ENCODE results near the gene PDZRN4.

Gene PDZRN4

DNA sequence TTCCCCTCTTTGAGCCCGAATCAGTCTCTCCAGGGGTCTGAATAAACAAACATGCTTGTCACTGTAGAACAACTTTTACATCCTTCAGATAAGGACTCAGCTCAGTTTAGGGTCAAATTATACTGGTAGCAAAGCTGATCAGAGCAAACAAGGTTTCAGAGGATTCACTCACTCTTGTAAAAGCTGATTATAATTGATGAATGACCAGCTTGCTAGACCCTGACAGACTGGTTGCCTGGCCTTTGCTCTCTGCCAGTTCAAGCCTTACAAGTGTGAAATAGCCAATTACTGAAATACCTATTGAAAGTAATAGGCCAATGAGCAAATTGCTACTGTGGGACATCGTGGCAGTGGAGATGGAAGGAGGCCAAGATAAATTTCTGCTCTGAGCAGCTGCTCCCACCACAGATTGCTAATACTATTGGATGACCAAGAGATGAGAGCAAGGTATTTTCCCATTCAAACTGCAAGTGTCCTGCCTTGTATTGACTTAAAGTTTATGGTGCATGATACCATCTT is 177.6 kb downstream of the PDZRN4 start:
- DNase-seq: no peak

DNA sequence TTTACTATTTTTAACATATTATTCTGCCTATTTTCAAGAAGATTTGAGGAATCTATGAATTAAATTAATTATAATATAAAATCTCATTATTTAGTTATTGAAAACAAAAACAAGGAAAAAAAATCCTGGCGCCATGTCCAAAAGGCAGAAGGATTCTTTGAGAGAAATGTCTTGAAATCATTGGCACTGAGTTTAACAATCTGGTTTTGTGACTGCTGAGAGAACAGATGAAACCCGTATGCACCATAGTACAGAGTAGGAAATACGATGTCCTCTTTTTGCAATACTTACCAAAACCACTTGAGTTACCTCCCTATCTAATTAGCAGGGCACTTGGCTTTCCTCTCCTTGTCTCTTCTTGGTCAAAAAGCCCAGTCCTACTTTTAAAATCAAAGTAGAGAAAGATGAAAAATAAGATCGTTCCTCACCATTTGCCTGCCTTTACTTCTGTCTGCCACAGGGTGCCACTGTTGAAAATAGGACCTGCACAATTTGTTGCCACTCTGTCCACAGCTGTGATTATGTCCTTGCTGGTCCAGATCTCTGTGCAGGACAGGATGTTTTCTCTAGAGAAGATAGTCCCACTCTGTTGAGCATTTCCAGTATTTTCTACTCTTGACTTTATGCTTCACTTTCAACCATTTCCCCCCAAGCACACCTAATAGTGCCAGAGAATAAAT is 179.7 kb downstream of the PDZRN4 start:
- DNase-seq: no peak

- DNase-seq: no peak
Observed at GRCh38 chr12:41380878-41381277, 192.8 kb downstream of the PDZRN4 start.

- no peak for DNase-seq
Observed at GRCh38 chr12:41402801-41403200, 214.7 kb downstream of the PDZRN4 start.

DNA sequence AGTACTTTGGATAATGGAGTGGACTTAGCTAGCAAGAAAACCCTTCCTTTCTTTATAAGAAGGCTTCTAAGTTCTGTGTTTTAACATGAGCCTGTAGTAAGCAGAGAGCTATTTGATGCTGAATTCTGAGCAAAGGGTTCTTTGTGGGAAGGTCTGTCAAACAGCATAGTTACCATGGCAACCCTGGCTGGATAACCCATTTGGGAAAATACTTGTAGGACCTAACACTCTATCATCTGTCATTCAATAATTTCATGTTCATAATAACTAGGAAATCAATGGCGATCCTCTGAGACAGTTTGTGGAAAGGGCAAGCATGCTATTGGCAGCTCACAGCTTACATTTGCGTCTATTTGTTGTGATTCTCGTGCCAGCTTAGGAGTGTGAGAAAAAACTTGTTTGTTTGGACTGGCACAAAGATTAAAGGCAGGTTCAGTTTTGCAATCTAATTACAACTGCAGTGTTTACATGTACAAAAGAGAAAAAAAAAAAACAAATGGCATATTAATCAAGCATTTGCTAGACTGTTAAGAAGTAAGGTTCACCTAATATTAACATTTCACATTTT is 219.2 kb downstream of the PDZRN4 start:
- no peak for DNase-seq

GRCh38 chr12:41409628-41410027 is 221.5 kb downstream of the PDZRN4 start:
- DNase-seq: no peak

DNA sequence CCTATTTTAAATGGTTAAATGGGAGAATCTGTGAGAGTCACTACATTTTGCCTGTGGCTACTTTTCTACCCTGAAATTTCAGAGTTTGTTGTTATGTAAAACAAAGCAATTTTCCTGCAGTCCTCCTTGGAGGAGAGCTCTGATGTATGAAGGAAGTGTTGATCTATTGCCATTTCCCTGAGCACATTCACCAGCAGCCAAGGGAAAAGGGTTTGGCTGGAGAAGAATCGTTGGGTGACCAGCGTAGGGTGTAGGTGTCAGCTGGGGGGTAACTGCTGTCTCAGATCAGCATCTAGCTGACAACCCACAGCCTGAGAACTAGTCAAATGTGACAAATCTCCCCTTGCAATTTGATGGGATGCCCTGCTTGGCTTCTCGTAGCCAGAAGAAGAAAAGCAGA is 230.5 kb downstream of the PDZRN4 start:
- no peak for DNase-seq

- DNase-seq: no peak
Observed at GRCh38 chr12:41419131-41419893, 231.2 kb downstream of the PDZRN4 start.

DNA sequence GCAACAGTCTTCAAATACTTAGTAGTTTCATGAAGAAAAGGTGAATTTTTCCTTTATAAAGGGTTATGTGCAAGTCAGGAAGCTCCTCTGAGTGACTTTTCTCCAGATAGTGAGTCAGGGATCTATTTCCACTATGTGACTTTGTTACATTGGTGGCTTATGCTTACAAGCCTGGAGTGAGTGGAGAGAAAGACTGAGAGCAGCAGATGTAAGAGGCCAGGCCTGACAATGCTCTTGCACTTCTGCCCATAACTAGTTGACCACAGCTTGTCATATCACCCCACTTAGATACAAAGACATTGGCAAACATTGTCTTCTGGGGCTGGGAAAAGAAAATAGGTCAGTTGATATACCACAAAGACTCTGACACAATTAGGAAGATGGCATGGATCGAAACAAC is 236.5 kb downstream of the PDZRN4 start:
- DNase-seq: no peak

DNA sequence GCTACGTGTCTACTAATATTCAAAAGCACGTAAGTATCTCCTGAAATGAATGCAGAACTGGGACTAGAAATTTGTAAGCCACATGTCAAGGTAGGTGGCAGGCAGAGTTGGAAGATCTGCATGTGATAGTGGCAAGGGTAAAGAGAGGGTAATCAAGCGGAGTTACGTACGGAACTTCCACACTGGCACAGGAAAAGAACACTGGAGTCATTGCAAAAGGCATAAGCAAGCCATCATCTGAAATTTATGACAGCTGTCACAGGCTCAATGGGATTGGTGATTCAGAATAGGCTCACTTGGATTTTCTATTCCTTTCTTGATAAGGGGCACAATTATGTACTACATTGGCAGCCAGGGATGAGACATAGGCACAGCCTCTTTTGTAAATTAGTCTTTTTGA is 245.3 kb downstream of the PDZRN4 start:
- DNase-seq: no peak

DNA sequence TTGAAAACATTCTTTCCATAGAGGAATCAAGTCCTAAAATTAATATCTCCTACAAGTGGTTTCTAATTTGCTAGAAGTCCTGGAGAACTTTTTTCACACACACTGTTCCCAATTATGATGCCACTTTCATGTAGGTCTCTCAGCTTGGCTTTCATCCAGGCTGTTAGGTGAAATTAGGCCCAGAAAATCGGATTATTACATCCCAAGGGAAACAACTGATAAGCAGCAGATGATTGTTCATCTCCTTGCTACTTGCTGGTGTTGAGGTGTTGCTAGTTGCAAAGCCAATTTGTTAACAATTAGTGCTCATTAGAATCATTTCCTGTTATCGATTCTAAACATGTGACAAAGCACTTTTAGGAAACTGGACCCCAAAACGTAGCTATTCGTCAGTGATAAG is 248.0 kb downstream of the PDZRN4 start:
- DNase-seq: no peak

DNA sequence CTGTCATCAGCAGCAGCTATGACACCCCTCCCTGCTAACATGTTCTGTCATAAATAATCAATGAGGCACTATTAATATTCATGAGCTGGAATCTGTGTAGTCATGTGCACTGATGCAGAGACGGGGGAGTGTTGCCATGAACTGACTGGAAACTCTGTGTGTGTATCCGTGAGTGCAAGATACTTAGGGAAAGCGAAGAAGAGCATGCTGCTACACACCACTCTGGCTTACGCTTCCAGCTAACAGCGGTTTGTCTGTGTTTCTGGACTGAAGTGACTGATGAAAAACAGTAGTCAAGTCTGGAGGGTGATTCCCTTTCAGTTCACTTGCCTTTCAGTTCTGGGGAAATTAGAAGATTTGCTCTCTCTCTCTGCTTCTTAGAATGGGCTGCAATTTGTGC is 249.4 kb downstream of the PDZRN4 start:
- no peak for DNase-seq

GRCh38 chr12:41438854-41439541 is 250.9 kb downstream of the PDZRN4 start:
- no peak for DNase-seq

GRCh38 chr12:41439801-41440200 is 251.7 kb downstream of the PDZRN4 start:
- no peak for DNase-seq

DNA sequence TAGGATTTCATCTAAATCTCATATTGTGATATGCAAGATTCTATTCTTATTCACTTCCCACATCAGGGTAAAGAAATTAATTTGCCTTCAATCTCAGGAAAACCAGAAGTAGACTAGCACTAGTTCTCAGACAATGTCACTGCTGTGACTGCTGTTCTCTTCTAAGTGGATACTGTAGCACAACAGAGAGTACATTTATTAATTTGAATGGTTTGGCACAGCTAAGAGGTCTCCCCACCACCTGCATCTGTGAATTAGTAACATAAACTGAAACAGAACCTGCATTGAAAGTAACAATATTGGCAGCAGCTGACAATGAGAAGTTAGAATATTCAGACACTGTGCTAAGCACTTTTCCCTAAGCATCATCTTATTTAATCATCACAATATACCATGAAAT is 253.1 kb downstream of the PDZRN4 start:
- DNase-seq: no peak

- no peak for DNase-seq
Observed at GRCh38 chr12:41442896-41443295, 254.8 kb downstream of the PDZRN4 start.

- DNase-seq: no peak
Observed at GRCh38 chr12:41443690-41444089, 255.6 kb downstream of the PDZRN4 start.

GRCh38 chr12:41452838-41453407 is 264.8 kb downstream of the PDZRN4 start:
- DNase-seq: no peak

DNA sequence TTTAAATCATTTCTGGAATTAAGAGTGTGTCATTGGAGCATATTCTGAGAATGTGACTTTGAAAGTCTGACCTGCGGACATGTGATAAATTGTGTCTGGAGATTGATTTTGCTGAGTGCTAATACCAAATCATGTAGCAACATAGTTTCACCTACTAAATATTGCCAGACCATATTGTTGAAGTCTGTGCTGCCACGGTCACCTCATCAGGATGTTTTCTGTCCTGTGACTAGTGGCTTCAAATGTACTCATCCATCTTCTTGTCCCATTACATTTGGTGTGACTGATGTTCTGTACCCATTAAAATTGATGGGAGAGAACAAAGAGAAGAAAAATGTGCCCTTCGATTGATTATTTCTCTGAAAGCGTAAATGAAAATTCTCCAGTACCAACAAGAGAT is 265.3 kb downstream of the PDZRN4 start:
- DNase-seq: no peak

GRCh38 chr12:41459111-41459905 is 271.2 kb downstream of the PDZRN4 start:
- DNase-seq: no peak

GRCh38 chr12:41459906-41460214 is 271.7 kb downstream of the PDZRN4 start:
- DNase-seq: no peak

- no peak for DNase-seq
Observed at GRCh38 chr12:41460906-41461305, 272.8 kb downstream of the PDZRN4 start.
